OCI-LY7 (cell line): ENCODE data around the gene FPR1. TPM values are rescaled to one million over a fixed set of nuclear protein-coding genes. Genes with fewer than 3 reads are reported as not detected.

Experiments used
- BruUV-seq: library from RNA; stranded (reverse); fragments of 400-500 nt; replicated peaks from 2 replicates; lab custom pipeline; 2021; lab: Mats Ljungman, UMichigan
- CTCF ChIA-PET: fragments of 300-600 bp; sonication (Branson Sonifier 250); formaldehyde crosslinking; loops from one replicate; lab custom pipeline; 2022; ENCODE audit warnings: antibody characterized with exemption; ENCODE audit not compliant: unreplicated experiment; lab: Charles Lee
- POLR2A ChIA-PET: fragments of 300-600 bp; sonication (Branson Sonifier 250); formaldehyde crosslinking; loops from one replicate; lab custom pipeline; 2022; ENCODE audit warnings: antibody characterized with exemption; lab: Charles Lee
- DNase-seq: peaks from one replicate; pipeline ENCODE4 v3.0.0-alpha.2; 2015; ENCODE audit warnings: low spot score
- H2AFZ ChIP-seq: fragments of 200-600 bp; sonication (generic), shearing (Covaris generic); 2 replicates; pipeline ENCODE4 v1.6.1; 2014; ENCODE audit warnings: mild to moderate bottlenecking, antibody characterized with exemption, low read length, moderate library complexity
- H3K27ac ChIP-seq: fragments of 200-600 bp; sonication (generic); 2 replicates; pipeline ENCODE4 v1.5.1; 2014; ENCODE audit warnings: mixed run types, low read depth, mild to moderate bottlenecking, moderate library complexity, low read length, inconsistent platforms; ENCODE audit not compliant: poor library complexity, severe bottlenecking
- H3K36me3 ChIP-seq: fragments of 200-600 bp; sonication (generic); 2 replicates; pipeline ENCODE4 v1.6.1; 2014; ENCODE audit warnings: mild to moderate bottlenecking, antibody characterized with exemption, low read length, moderate library complexity, mixed read lengths; ENCODE audit not compliant: insufficient read depth
- H3K4me1 ChIP-seq: fragments of 200-600 bp; sonication (generic); 2 replicates; pipeline ENCODE4 v1.5.1; 2014; ENCODE audit warnings: mild to moderate bottlenecking, low read length; ENCODE audit not compliant: insufficient read depth, poor library complexity, severe bottlenecking
- H3K4me2 ChIP-seq: fragments of 200-600 bp; sonication (generic); 2 replicates; pipeline ENCODE4 v1.6.1; 2014; ENCODE audit warnings: mild to moderate bottlenecking, low read length
- H3K4me3 ChIP-seq: fragments of 200-600 bp; sonication (generic); 2 replicates; pipeline ENCODE4 v1.5.1; 2014; ENCODE audit warnings: mild to moderate bottlenecking, low read depth, low read length; ENCODE audit not compliant: poor library complexity, severe bottlenecking
- H3K79me2 ChIP-seq: fragments of 200-600 bp; sonication (generic); 2 replicates; pipeline ENCODE4 v1.6.1; 2016; ENCODE audit warnings: low read depth, mild to moderate bottlenecking, low read length, moderate library complexity, mixed read lengths; ENCODE audit not compliant: insufficient read depth
- H3K9me2 ChIP-seq: fragments of 200-600 bp; sonication (generic); 2 replicates; pipeline ENCODE4 v1.6.1; 2016; ENCODE audit warnings: mild to moderate bottlenecking, low read length, mixed read lengths; ENCODE audit not compliant: insufficient read depth
- H3K9me3 ChIP-seq: fragments of 200-600 bp; sonication (generic); 2 replicates; pipeline ENCODE4 v1.6.1; 2014; ENCODE audit warnings: mild to moderate bottlenecking, mixed run types, low read length, mixed read lengths
- H4K20me1 ChIP-seq: fragments of 200-600 bp; sonication (generic); 2 replicates; pipeline ENCODE4 v1.6.1; 2014; ENCODE audit warnings: mild to moderate bottlenecking, antibody characterized with exemption, low read length, moderate library complexity, mixed read lengths; ENCODE audit not compliant: insufficient read depth
- EZH2phosphoT487 ChIP-seq: fragments of 200-600 bp; sonication (generic); IDR thresholded peaks from 2 replicates; pipeline ENCODE4 v1.6.1; 2018; ENCODE audit warnings: low read depth, borderline replicate concordance, mild to moderate bottlenecking, mixed run types, antibody characterized with exemption, low read length, moderate library complexity, mixed read lengths
- intact Hi-C: fragments of 100-400 bp; cut with micrococcal nuclease; formaldehyde crosslinking; loops from one replicate; pipeline ENCODE4 v1.10.0; 2022; ENCODE audit not compliant: unreplicated experiment
- total RNA-seq, 2 experiments: library from RNA; depleted of rRNA in 1 of 2; stranded (reverse); fragments of >200 nt in 1 of 2; shearing (Covaris generic) in 1 of 2; gene quantifications; 2 replicates each; pipeline ENCODE4 v1.2.3, GENCODE V29; 2014 to 2022
- TF ChIP-seq, protein P1 (sequence below): fragments of 200-600 bp; sonication (generic); conservative IDR thresholded peaks from 2 replicates; pipeline ENCODE4 v1.5.1; 2014; ENCODE audit warnings: mild to moderate bottlenecking, antibody characterized with exemption, low read length, moderate library complexity, mixed read lengths

Gene FPR1
- total RNA-seq, 2 experiments from 2014 or later: not detected

DNA sequence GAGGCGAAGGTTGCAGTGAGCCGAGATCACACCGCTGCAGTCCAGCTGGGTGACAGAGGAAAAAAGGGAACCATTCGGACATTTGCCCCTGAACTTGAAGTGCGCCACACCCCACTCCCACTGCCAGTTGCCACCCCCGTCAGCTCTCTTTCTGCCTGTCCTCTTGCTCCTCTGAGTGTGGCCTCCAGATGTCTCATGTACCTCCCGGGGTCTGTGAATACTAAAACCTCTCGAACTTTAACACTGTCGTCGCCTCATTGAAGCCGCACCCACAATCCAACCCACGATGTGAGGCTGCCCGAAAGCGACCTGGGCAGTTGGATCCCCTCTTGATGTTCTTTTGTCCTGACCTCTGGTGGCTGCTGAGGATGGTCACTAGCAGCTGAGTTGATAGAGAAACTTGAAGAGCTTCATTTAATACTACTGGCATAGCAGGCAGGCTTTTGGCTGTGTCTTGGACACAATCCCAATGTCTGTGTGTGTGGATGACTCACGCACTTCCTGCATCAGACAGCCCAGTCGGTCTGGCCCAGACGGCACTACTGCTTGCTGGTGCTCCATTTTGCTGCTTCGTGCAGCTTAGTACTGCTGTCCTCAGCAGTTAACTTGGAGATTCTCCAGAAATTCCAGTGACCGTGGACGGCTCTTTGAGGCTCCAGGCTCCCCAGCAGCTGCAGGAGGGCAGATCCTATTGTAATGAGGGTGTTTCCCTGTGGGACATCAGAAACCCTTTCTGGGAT is 47.5 kb upstream of the FPR1 start:
- no peaks in the 10 kb centered on the region for H3K36me3 ChIP-seq
- no peak for DNase-seq
- ChIA-PET POLR2A (no interaction called here), CTCF (no interaction called here)
- no peak for TF ChIP-seq EZH2phosphoT487
- TF ChIP-seq, protein P1, sequence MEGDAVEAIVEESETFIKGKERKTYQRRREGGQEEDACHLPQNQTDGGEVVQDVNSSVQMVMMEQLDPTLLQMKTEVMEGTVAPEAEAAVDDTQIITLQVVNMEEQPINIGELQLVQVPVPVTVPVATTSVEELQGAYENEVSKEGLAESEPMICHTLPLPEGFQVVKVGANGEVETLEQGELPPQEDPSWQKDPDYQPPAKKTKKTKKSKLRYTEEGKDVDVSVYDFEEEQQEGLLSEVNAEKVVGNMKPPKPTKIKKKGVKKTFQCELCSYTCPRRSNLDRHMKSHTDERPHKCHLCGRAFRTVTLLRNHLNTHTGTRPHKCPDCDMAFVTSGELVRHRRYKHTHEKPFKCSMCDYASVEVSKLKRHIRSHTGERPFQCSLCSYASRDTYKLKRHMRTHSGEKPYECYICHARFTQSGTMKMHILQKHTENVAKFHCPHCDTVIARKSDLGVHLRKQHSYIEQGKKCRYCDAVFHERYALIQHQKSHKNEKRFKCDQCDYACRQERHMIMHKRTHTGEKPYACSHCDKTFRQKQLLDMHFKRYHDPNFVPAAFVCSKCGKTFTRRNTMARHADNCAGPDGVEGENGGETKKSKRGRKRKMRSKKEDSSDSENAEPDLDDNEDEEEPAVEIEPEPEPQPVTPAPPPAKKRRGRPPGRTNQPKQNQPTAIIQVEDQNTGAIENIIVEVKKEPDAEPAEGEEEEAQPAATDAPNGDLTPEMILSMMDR: no peak
- H3K27ac ChIP-seq: no peak overlapping the region
- no peaks in the 10 kb centered on the region for H4K20me1 ChIP-seq
- H3K4me3 ChIP-seq: no peak overlapping the region
- H3K4me1 ChIP-seq: no peaks in the 10 kb centered on the region
- H3K9me2 ChIP-seq: no peaks in the 10 kb centered on the region
- H3K9me3 ChIP-seq: no peaks in the 10 kb centered on the region
- H3K79me2 ChIP-seq: no peaks in the 10 kb centered on the region
- H3K4me2 ChIP-seq: no peak overlapping the region
- intact Hi-C loops: no loop called here
- BruUV-seq: no TSS peak
- H2AFZ ChIP-seq: no peak overlapping the region

DNA sequence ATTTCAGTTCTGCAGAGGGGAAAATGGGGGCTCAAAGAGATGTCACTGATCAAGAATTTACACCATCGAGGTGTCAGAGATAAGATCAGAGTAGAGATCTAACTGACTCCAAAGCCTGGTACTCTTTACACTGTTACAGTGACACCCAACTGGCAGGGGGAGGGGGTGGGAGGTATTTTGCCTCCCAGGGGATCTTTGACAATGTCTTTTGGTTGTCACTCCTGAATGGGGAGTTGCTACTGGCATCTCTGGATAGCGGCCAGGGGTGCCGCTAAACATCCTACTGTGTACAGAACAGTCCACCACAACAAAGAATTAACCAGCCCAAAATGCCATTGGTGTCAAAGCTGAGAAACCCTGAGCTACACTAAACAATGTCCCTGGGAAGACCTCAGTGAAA is 46.4 kb upstream of the FPR1 start:
- Histone ChIP-seq H3K4me3 (no peak overlapping the region), H3K36me3 (no peaks in the 10 kb centered on the region), H3K4me1 (no peaks in the 10 kb centered on the region), H3K9me2 (no peaks in the 10 kb centered on the region), H3K4me2 (no peak overlapping the region), H3K9me3 (no peaks in the 10 kb centered on the region), H2AFZ (no peak overlapping the region), H3K79me2 (no peaks in the 10 kb centered on the region), H4K20me1 (no peaks in the 10 kb centered on the region), H3K27ac (no peak overlapping the region)
- BruUV-seq: no TSS peak
- no peak for DNase-seq
- TF ChIP-seq, protein P1: no peak
- no peak for TF ChIP-seq EZH2phosphoT487
- CTCF ChIA-PET: no interaction called here
- intact Hi-C loops: no loop called here
- POLR2A ChIA-PET: interaction anchor here (0.5 kb wide), 1 partner anchor 220 kb away, joined by 5 read pairs; no protein-coding TSS in a partner anchor

DNA sequence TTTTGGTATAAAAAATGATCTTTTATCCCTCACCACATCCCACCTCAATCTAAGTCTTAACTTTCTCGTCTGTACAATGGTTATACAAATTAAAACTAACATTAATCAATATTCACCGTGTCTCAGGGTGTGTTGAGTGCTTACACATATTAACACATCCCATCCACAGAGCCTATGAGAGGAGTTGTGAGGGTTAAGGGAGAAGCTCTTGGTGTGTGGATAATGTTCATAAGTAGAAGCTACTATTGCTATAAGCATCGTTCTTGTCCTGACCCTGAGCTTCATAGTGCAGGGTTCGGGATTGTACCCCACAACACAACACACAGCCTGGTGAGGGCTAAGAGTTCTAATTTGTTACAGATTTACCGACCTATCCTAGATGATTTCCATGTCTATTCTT is 45.8 kb upstream of the FPR1 start:
- no peak for TF ChIP-seq EZH2phosphoT487
- TF ChIP-seq, protein P1: no peak
- POLR2A ChIA-PET: interaction anchor here (0.5 kb wide), 1 partner anchor 220 kb away, joined by 5 read pairs; no protein-coding TSS in a partner anchor
- no peaks in the 10 kb centered on the region for H4K20me1 ChIP-seq
- no peaks in the 10 kb centered on the region for H3K4me1 ChIP-seq
- H3K79me2 ChIP-seq: no peaks in the 10 kb centered on the region
- no TSS peak for BruUV-seq
- H3K9me3 ChIP-seq: no peaks in the 10 kb centered on the region
- intact Hi-C loops: no loop called here
- DNase-seq: no peak
- no peaks in the 10 kb centered on the region for H3K9me2 ChIP-seq
- CTCF ChIA-PET: no interaction called here
- H3K4me2 ChIP-seq: no peak overlapping the region
- H3K4me3 ChIP-seq: no peak overlapping the region
- no peak overlapping the region for H2AFZ ChIP-seq
- H3K36me3 ChIP-seq: no peaks in the 10 kb centered on the region
- H3K27ac ChIP-seq: no peak overlapping the region
